ENCODE results near the gene CHST8.

The CHST8 gene

DNA sequence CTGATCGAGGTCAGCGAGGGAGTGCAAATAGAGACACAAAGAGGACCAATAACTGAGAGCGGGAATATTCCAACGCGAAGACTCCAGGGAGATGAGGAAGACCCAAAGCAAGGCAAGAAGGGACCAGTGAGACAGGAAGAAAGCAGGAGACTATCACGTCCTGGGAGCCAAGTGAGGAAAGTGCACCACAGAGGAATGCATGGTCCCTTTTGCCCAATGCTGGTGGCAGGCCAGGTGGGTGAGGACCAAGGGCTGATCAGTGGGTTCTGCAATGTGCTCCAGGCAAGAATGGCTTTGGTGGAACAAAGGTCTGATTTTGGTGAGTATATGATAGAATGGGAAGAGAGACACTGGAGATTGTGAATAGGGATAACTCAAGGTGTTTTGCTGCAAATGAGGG, 25.4 kb downstream of the CHST8 start:
- POLR2A ChIA-PET (ENCODE audit: low non-redundant PET) = no interaction called here
- H3K27ac ChIP-seq = no peak overlapping the region
- CTCF ChIA-PET = no interaction called here
- no peak for DNase-seq (ENCODE audit: low spot score)
- TF ChIP-seq, protein P1, sequence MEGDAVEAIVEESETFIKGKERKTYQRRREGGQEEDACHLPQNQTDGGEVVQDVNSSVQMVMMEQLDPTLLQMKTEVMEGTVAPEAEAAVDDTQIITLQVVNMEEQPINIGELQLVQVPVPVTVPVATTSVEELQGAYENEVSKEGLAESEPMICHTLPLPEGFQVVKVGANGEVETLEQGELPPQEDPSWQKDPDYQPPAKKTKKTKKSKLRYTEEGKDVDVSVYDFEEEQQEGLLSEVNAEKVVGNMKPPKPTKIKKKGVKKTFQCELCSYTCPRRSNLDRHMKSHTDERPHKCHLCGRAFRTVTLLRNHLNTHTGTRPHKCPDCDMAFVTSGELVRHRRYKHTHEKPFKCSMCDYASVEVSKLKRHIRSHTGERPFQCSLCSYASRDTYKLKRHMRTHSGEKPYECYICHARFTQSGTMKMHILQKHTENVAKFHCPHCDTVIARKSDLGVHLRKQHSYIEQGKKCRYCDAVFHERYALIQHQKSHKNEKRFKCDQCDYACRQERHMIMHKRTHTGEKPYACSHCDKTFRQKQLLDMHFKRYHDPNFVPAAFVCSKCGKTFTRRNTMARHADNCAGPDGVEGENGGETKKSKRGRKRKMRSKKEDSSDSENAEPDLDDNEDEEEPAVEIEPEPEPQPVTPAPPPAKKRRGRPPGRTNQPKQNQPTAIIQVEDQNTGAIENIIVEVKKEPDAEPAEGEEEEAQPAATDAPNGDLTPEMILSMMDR (conservative IDR thresholded peaks at IDR 0.05; ENCODE audit: low read depth) = no peak

DNA sequence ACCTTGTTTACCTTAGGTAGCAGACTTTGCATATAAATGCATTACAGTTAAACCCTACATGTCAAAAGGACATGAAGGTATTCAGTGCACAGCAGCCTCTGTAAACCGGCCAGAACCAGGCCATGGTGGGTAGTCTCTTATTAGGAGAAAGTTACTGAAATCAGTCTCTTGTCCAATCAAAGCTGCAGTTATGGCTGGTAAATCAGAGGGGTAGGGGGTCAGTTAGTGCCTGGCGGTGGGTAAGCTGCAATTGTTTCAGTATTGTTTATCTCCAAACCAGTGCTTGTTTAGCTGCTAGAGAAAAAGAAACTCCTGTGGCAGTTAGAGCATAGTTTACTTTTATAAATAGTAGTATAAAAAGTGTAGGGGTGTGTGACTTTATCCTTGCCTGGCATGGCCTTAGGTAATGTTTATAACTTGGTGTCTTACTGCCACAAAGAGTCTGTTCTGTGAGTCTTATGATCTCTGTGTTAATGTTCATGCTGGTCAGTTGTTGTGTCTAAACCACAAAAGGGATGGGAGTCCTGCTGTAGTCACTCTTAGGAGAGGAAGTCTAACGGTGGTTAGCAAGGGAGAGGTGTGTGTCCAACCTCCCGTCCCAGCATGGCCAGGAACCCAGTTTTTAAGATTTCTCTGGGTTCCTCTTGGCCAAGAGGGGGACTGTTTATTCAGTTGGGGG, 28.0 kb downstream of the CHST8 start:
- no peak for DNase-seq (ENCODE audit: low spot score)
- H3K27ac ChIP-seq = no peak overlapping the region
- TF ChIP-seq, protein P1 (conservative IDR thresholded peaks at IDR 0.05; ENCODE audit: low read depth) = no peak
- ChIA-PET POLR2A (ENCODE audit: low non-redundant PET) (no interaction called here), CTCF (no interaction called here)

DNA sequence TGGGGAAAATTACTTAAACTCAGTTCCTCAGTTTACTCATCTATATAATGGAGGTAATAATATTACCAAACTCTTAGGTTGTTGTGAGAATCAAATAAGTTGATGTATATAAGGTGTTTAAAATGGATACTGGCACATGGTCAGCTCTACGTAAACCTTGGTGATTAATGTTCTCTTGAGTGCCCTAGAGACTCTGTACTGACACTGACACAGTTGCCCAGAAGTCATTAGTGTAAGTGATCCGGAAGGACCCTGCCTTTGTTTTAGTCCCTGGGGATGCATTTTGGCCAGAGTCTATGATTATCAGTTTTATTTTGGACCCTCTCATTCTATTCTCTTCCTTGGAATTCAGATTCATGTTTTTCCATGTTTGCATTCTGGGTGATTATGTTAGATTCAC, 31.9 kb downstream of the CHST8 start:
- no peak for DNase-seq (ENCODE audit: low spot score)
- TF ChIP-seq, protein P1 (conservative IDR thresholded peaks at IDR 0.05; ENCODE audit: low read depth) = no peak
- ChIA-PET POLR2A (ENCODE audit: low non-redundant PET) (no interaction called here), CTCF (no interaction called here)
- no peak overlapping the region for H3K27ac ChIP-seq

DNA sequence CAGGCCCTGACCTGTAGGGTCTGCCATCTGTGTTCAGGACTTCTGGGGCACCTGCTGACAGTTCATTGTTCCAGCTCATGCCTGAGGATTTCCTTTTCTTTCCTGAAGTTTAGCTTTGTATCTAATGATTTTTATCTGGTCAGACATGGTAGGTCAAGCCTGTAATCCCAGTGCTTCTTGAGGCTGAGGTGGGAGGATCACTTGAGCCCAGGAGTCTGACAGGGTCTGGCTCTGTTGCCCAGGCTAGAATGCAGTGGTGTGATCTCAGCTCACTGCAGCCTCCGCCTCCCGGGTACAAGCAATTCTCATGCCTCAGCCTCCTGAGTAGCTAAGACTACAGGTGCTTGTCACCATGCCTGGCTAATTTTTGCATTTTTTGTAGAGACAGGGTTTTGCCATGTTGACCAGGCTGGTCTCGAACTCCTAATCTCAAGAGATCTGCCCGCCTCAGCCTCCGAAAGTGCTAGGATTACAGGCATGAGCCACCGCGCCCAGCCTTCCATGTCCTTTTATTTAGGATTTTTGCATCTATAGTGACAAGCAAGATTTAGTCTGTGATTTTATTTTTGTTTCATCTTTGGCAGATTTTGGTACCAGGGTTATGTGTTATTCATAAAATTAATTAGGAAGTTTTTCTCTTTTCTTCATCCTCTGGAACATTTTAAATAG, 33.2 kb downstream of the CHST8 start:
- CTCF ChIA-PET = no interaction called here
- POLR2A ChIA-PET (ENCODE audit: low non-redundant PET) = no interaction called here
- H3K27ac ChIP-seq = no peak overlapping the region
- no peak for DNase-seq (ENCODE audit: low spot score)
- TF ChIP-seq, protein P1 (conservative IDR thresholded peaks at IDR 0.05; ENCODE audit: low read depth) = no peak

DNA sequence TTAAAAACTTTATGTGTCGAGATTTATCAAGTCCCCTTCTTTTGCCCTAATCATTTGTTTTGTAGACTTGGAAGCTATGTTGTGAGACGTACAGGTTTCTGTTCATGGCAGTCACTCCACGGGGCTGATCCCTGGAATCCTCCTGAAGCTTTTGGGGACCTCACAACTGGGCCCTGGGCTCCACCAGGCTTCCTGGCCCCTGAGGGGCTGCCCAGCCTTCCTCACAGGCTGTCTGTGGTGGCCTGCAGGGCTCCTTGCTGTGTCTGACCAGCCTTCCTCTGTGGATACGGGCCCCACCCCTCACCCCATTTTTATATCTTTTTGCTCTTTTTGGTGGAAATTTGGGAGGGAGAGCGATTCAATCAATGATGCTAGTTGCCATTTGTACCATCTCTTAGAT, 38.1 kb downstream of the CHST8 start:
- CTCF ChIA-PET = no interaction called here
- TF ChIP-seq, protein P1 (conservative IDR thresholded peaks at IDR 0.05; ENCODE audit: low read depth) = no peak
- DNase-seq (ENCODE audit: low spot score) = no peak
- H3K27ac ChIP-seq = no peak overlapping the region
- POLR2A ChIA-PET (ENCODE audit: low non-redundant PET) = no interaction called here

DNA sequence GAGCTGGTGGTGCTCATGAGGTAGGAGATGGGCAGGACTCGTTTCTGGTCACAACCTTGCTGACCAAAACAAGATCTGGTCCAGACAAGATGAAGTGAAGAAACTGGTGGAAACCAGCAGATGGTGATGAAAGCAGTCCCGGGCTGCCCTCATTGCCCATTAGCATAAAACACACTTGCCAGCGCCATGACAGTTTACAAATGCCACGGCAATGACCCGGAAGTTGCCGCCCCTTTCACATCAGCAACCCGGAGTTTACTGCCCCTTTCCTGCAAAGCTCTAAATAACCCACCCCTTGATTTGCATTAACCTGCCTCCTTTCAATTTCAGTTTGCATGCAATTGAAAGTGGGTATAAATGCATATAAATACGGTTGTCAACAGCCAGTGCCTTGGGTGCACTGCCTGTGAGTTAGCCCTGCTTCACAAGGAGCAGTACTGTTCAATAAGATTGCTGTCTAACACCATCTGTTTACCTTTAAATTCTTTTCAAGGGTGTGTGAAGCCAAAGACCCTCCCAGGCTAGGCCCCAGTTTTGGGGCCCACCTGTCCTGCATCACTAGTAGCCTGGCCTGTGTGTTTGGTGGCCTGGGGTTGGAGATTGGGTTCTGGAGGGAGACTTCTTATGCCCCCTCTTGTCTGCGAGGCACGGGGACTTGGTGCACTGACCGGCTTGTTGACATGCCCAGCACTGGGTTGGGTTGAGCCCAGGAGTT, 38.8 kb downstream of the CHST8 start:
- TF ChIP-seq, protein P1 (conservative IDR thresholded peaks at IDR 0.05; ENCODE audit: low read depth) = no peak
- ChIA-PET CTCF (no interaction called here), POLR2A (ENCODE audit: low non-redundant PET) (no interaction called here)
- H3K27ac ChIP-seq = no peak overlapping the region
- no peak for DNase-seq (ENCODE audit: low spot score)

Measured in RWPE1 (cell line).